NOMO-1 treated with dmso at 0.1 percent for 144 hours (cell line): ENCODE measurements around the gene FGF12.

Experiments
- DNase-seq: peaks from one replicate; lab custom pipeline; 2025; ENCODE audit not compliant: unreplicated experiment; lab: John Stamatoyannopoulos, UW

Gene FGF12

DNA sequence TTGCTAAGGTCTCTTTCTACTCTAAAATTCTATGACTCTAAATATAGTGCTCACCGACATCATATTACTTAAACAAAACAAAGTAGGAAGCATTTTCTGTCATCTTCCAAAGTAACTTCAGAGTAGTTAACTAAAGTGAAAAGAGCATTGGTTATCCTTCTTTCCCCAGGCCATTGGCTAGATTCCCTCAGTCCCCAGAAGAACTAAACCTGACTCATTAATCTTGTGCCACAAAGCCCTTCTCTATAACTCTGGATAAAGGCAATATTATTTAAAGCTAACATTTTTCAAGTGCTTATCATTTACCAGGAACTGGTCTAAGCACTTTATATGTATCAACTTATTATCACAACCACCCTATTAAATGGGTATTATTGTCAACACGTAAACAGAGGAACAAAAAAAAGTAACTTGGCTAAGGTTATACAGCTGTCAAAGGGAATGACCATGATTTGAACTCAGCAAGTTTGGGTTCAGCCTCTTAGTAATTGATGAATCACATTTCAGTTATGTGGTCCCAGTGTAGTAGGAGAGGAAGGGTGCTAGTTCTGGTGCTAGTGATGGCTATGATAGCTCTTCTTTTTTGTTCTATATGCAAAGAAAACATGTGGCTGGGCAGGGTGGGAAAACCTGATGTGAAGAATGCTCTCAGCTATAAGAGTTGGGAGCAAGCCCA, 304.9 kb downstream of the FGF12 start:
- DNase-seq: no peak

GRCh38 chr3:192419312-192419711, 308.0 kb downstream of the FGF12 start:
- DNase-seq: no peak

- no peak for DNase-seq
Observed at GRCh38 chr3:192417559-192418055, 309.7 kb downstream of the FGF12 start.

DNA sequence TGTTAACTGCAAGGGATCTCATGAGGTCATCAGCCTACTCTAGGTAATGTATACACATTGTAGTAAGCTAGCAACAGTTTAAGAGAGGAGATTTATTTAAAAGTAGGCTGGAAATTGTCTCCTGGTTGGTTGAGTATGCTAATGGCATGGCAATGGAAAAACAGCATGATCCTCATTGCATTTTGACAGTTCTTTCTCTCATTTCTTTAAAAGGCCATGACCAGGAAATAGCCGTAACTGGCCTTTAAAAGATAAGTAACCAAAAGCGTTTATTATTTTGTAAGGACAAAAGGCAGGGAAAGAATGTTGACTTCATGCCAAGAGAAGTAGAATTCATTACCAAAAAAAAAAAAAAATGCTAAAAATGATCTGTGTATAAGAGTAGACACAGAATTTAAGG, 310.3 kb downstream of the FGF12 start:
- DNase-seq: no peak

DNA sequence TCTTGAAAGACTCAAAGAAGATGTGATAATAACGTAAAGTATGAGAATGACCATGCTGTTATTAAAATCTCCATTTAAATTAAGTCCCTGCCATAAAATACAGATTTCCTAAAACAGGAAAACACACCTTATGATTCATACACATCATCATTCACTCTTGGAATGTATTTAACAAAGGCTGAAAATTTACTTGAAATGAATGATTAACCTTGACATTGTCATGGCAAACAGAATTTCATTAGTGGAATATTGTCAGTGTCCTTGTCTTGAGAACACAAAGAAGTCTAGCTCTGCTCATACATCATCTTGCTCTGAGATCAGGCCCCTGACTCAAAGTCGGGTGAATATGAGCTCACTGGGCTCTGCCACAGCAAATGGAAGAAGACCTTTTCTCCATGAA, 313.9 kb downstream of the FGF12 start:
- no peak for DNase-seq

DNA sequence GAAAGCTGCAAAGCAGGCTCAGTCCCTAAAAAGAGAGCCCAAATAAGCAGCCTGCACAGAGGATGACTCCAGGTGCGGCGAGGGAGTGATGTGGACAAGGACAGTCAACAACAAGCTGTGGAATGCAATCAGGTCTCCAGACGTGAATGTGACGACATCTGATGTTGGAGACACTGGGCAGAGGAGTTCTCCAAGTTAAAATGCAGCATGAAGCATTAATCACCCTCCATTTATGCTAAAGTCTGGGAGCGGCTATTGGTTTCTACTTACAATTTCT, 316.7 kb downstream of the FGF12 start:
- DNase-seq: no peak

DNA sequence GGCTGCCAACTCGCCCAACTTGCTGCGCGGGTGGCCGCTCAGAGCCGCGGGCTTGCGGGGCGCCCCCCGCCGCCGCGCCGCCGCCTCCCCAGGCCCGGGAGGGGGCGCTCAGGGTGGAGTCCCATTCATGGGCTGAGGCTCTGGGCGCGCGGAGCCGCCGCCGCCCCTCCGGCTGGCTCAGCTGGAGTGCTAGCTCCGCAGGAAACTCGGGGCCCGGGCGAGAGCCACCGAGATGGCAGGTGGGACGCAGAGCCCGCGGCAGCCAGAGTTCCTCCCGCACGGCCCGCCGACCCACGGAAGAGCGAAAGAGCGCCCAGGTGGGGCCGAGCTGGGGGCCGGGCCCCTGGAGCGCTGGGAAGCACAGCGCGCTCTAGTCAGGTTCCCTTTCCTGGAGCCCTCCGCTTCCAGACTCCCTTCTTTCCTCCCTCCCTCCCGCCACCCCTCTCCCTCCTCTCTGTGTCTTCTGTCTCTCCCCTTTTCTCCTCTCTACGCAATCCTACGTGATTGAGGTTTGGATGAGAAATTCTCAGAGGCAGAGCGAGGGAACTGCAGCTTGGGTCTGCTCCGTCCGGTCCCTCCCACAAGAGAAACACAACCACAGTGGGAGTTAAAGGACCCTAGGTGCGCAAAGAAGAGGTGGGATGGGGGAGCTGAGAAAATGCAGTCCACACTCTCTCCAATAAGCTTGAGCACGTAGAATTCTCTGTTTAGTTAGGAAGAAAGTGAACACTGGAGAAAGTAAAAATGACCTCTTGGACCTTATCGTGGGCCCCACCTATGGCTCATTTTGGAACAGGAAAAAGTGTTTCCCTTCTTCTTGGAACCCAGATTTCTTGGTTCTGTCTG, 317.3 kb downstream of the FGF12 start:
- no peak for DNase-seq

- no peak for DNase-seq
Observed at GRCh38 chr3:192409201-192409837, 318.0 kb downstream of the FGF12 start.

GRCh38 chr3:192408647-192409200, 318.6 kb downstream of the FGF12 start:
- DNase-seq: no peak

DNA sequence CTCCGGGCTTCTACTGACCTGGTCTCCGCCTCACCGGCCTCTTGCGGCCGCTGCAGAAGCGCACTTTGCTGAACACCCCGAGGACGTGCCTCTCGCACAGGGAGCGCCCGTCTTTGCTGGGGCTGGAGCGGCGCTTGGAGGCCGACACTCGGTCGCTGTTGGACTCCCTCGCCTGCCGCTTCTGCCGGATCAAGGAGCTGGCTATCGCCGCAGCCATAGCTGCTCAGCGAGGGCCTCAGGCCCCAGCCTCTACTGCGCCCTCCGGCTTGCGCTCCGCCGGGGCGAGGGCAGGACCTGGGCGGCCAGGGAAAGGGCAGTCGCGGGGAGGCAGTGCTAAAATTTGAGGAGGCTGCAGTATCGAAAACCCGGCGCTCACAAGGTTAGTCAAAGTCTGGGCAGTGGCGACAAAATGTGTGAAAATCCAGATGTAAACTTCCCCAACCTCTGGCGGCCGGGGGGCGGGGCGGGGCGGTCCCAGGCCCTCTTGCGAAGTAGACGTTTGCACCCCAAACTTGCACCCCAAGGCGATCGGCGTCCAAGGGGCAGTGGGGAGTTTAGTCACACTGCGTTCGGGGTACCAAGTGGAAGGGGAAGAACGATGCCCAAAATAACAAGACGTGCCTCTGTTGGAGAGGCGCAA, 319.2 kb downstream of the FGF12 start:
- no peak for DNase-seq

GRCh38 chr3:192399767-192400166, 327.6 kb downstream of the FGF12 start:
- DNase-seq: no peak

DNA sequence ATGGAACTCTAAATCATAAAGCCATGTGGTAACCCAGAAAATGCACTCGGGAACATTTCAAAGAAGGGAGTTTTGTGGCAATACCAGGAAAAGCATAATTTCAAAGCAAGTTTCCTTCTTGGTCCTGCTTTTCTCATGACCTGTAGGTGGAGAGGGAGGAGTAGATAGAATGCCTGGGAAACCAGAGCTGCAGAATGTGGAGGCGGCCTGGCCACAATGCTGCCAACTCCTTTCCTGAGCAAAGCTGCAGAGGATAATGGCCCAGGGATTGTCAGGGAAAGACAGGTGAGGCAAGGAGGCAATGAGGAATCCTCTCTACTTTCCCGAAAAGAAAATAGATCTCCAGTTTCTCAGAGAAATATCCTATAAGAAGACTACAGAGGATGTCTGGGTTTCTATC, 330.3 kb downstream of the FGF12 start:
- DNase-seq: no peak

- DNase-seq: no peak
Observed at GRCh38 chr3:192395506-192395905, 331.8 kb downstream of the FGF12 start.

DNA sequence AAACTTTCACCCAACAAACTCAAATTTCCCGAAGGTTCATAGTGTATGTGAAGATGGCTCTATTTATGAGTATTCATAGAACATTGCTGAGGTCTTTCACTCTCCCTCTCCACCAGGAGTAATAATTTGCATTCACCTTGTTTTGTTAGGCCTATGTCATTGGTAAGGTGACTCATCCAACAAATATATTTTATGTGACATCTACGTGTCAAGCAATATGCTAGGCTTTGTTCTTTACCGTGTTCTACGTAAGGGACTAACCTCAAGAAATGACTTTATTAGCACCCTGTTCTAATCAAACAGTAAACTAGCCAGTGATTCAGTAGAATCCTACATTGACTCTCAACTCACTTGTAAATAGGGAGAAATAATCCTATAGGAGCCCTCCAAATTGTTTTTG, 334.4 kb downstream of the FGF12 start:
- no peak for DNase-seq

- no peak for DNase-seq
Observed at GRCh38 chr3:192382861-192383260, 344.5 kb downstream of the FGF12 start.

DNA sequence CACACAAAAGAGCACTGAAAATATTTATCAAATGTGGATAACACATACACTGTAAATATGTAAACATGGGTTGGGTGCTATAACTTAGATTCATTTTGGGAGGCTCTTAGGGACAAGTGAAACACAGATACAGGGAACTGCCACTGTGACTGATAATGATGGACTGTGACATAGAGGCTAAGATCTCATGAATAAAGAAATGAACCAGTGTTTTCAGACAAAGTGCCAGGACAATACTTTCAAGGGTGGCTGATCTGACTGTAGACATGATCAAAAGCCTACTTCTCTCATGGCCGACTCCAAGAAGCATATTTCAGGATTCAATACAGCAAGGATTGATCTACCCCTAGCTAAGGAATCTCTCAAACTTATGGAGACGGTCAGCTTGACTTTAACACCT, 353.8 kb downstream of the FGF12 start:
- DNase-seq: no peak

DNA sequence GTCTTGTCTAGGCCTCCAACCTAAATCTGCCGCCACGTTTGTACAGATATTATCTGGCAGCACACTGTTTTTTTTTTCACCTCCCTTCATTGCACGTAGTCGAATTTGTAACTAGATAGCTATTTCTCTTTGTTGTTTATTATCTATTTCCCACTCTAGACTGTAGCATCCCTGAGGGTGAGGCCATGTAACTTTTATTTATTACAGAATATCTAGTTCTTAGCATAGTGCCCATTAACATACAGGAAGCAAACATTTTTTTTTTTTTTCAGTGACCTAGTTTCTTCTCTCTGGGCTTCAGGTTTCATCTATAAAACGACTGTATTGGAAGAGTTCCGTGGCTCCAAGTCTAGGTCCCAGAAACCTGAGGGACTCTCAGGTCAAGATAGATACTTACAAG, 354.3 kb downstream of the FGF12 start:
- no peak for DNase-seq

DNA sequence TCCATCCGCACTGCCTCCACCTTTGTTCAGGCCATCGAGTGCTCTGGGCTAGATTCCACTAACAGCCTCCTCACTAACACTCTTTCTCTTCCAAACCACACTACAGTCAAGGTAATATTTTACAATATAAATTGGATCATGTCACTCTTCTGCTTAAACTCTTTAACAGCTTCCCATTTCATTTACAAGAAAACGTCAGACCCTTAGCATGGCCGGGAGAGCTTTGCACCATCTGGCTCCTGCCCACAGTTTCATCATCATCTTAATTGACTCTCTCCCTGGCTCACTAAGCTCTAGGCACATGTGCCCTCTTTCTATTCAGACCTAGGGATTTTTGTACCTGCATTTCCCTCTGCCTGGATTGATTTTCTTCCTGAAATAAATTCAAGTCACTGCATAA, 354.7 kb downstream of the FGF12 start:
- DNase-seq: no peak

- DNase-seq: no peak
Observed at GRCh38 chr3:192371870-192372400, 355.4 kb downstream of the FGF12 start.

- no peak for DNase-seq
Observed at GRCh38 chr3:192367616-192368015, 359.7 kb downstream of the FGF12 start.

DNA sequence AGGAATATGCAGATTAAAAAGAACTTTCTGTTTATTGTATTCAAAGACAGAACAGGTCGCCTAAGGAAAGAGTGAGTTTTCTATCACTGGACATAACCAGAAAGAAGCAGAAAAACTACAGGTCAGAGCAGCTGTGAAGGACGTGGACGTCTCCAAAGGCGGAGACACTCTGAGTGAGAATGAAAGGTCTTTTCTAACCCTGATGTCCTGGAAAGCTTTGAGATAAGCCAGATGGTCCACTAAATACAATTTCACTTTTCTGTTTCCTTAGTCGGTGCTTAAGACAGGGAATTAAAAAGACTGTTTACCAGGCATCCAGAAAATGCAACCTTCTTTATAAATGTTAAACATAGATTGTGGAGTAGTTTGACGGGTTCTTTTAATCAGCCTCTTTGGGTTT, 360.4 kb downstream of the FGF12 start:
- DNase-seq: no peak
